NCI-H2196 (cell line): Measurements from ENCODE around the gene SLC2A8.
A peak's percentile ranks its signal among the peaks of the same experiment; 100 is the strongest.

Experiments
- DNase-seq: peaks from one replicate; lab custom pipeline; 2025; ENCODE audit not compliant: unreplicated experiment; lab: John Stamatoyannopoulos, UW

The SLC2A8 gene, protein sequence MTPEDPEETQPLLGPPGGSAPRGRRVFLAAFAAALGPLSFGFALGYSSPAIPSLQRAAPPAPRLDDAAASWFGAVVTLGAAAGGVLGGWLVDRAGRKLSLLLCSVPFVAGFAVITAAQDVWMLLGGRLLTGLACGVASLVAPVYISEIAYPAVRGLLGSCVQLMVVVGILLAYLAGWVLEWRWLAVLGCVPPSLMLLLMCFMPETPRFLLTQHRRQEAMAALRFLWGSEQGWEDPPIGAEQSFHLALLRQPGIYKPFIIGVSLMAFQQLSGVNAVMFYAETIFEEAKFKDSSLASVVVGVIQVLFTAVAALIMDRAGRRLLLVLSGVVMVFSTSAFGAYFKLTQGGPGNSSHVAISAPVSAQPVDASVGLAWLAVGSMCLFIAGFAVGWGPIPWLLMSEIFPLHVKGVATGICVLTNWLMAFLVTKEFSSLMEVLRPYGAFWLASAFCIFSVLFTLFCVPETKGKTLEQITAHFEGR

GRCh38 chr9:127396808-127397645 is at the start of gene SLC2A8:
Gene SLC2A8 (plus strand): TSS chr9:127397169. CDS start chr9:127397231, 62 bp downstream.
- DNase-seq: peak; percentile 99

GRCh38 chr9:127347831-127348776 is 48.9 kb upstream of the SLC2A8 start:
- peak; percentile 7 for DNase-seq

DNA sequence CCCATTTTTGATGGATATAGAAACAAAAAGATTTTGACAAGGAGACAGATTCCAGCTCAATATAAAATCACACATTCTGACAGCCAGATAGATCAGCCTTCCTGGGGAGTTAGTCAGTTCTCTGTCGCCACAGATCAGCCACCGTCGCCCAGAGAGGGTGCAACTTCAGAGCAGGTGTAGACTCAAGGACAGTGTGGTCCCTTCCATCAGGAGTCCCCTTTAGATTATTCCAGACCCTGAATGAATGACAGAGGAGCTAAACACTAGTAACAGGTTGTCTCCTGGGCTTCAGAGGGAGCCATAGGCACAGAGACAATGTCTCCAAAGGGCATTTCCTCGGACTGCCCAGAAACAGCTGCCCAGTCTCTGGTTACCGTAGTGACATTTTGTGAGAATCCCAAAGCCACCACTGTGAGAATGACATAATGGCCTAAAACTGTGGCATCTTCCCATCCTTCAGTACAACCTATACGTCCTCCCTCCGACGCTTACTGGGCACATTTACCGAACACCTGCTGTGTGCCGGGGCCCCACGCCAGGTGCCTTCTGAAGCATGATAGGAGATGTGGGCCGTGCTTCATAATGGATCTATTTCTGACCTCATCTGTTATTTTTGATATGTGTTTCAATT is 47.4 kb upstream of the SLC2A8 start:
- peak; percentile 40 for DNase-seq

DNA sequence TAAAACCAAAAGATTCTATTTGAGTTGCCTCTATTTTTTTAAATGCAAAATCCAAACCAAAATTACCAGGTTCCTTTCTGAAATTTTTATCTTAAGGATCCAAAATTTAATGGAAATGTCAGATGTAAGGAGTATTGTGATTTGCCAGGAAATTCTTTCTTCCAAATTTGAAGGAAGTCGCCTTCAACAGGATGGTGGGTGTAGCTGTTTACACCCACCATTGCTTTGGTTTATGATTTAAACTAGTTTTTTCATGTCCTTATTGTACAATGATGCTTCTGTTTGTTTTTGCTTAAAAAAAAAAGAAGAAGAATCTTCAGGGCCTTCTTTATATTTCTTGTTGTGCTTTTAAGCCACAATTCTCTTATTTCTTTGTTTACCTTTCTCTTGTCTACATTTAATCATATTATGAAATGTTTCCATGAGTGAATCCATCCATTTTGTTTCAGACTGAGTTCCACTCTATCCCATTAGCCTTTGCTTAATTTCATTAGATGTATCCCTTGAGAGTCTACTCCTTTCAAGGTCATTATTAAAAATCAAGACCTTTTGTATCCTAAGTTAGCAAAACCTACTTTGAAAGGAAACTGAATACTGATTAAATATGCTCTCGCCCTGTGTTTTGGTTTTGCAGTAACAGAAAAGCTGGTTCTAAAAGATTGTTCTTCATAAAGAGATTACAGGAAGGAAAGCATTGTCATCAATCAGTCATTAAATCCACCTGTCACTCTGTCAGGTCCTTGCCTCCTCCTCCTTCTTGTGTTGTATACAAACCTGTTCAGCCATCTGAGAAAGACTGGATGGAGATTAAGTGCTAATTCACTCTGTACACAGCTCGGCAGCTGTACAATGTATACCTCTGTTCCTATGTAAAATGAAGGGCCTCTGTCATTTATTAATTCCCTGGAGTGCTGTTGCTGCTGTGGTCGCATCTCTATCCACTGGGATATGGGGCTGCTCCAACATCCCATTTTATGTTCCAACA is 45.5 kb upstream of the SLC2A8 start:
- DNase-seq: no peak

DNA sequence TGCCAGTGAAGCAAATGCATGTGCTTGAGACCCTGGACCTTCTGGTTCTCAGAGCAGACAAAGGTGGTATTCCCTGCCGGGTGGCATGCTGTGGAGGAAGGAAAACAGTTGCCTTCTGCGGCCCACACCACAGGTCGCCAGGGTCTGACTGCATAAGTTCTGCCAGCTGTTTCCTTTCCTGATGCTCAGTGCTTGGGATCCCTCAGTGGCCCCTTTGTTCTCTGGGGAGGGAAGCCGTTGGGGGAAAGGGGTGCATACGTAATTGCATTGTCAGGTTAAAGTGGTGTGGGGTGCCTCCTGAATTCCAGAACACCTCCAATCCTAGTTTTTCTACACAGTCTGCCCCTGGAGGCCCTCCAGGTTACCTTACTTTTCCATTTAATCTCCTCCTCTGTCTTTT is 43.1 kb upstream of the SLC2A8 start:
- no peak for DNase-seq

GRCh38 chr9:127356906-127357305 is 40.1 kb upstream of the SLC2A8 start:
- no peak for DNase-seq

DNA sequence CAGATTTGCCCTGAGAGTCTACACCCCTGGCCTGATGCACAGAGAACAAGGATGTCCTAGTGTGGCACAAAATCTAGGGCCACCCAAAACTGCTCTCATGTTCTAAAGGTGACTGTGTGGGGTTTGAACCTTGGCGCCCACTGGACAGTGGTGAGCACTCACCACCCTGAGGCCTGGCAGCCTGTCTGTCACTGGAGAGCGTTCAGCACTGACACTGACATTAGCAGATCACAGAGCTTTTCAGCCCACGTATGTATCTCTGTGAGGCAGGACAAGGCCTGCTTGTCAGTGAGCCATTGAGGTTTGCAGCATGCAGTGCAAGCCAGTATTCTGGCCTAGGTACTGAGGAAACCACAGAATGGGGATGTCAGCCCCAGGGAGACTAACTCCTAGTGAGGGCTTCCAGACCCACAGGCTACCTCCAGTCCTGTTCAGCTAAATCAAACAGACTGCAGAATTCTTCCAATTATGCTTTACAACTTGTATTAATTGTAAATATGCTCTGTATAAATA is 38.9 kb upstream of the SLC2A8 start:
- no peak for DNase-seq

DNA sequence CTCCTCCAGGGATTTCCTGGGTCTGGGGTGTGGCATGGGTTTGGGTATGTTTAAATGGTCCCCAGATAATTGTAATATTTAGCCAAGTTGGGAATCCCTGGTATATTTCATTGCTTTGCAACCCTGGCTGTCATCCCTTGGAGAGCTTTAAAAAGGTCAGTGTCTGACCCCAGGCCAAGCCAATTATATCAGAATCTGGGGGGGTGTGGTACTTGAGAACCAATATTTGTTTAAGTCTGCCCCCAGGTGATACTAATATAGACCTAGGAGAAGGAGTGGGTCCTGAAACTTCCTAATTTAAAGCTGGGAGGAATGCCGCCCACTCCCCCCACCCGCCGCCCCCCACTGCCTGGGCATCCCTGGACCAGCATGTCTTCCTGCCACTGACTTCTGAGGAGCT is 38.2 kb upstream of the SLC2A8 start:
- no peak for DNase-seq

GRCh38 chr9:127360250-127360649 is 36.7 kb upstream of the SLC2A8 start:
- DNase-seq: no peak

DNA sequence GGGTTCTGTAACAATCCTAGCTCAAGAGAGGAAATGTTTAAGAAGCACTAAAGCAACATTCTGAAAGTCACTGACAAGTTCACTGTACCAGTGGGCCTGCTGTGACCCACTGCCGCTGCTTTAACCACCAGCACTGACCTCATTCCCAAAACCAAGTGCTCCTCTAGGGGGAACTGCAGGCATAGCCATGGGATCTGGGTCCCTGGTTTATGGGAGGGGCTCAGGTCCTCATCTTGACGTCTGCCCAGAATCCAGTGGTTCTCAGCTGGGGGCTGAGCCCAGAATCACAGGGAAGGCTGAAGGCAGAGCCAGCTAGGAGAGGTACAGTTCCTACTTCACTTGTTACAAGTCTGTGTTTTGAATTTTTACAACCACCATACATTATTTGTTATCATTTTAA is 36.1 kb upstream of the SLC2A8 start:
- no peak for DNase-seq

DNA sequence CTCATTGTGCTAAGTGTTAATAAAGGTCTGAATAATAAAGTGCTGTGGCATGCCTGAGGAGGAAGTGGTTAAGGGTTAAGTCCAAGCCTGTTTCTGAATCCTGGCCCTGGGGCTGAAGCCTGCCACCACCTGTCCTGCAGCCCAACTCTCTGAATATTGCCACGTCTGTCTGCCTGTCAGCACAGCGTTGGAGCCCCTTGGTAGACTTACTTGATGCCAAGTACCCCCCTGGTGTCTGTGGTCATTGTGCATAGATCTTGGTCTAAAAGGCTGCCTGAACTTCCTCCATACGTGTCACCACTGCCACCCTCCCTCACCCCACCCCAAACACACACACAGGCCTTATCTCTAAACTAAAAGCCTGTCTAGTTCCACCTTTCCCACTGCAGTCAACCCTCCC is 35.4 kb upstream of the SLC2A8 start:
- DNase-seq: no peak

DNA sequence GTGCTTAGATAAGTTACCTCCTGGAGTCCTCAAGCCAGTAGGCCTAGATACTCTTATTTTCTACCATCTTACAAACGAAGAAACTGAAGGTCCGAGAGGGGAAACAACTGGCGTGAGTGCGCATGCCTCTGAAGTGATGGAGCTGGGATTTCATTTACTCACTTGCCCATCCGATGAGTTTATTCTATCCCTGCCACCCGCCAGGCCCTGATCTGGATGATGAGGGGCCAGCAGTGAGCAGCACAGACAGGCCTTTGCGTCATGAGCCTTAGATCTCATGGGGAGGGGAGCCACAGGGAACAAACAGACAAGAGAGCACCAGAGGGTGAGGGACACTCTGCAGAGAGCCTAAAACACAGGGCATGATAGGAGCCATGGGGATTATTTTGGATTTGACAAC is 34.1 kb upstream of the SLC2A8 start:
- no peak for DNase-seq

- no peak for DNase-seq
Measured at GRCh38 chr9:127365461-127365860, 31.5 kb upstream of the SLC2A8 start.

DNA sequence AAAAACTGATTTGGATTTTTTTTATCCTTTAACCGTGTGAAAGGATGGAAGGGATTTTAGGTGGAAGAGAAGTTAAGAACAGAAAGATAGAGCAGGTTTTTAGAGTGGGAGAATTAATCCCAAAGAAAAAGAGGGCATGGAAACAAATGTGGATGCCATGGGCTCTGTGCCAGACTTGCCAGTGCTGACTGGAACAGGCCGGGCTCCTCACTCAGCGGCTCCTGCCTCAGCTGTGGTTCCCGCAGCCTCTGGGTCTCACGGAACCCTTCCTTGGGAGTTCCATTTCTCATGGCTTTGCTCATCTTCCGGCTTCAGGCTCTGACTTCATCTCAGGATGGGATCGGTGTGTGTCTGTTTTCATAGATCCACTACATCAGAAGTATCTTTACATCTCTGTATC is 30.4 kb upstream of the SLC2A8 start:
- no peak for DNase-seq

- no peak for DNase-seq
Measured at GRCh38 chr9:127368852-127369402, 28.0 kb upstream of the SLC2A8 start.

GRCh38 chr9:127369428-127369827 is 27.5 kb upstream of the SLC2A8 start:
- no peak for DNase-seq

DNA sequence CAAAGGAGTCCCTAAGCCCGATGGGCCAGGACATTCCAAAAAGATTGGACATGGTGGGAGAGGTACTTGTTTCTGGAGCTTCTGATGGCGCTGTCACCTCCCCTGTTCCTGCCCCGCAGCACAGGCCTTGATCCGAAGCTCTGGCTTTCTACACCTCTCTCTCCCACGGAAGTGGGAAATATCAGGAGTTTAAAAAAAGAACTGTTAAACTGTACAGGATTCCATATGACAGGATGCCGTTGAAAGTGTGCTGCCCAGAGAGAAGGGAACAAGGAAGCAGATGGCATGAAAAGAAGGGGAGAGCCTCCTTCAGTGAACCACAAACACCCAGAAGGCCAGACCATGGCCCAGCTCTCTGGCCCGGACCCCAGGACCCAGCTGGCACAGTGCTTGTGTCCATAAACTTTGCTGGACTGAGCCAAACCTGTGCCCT is 26.8 kb upstream of the SLC2A8 start:
- no peak for DNase-seq
